Measurements from ENCODE around the gene HLA-DOB. TPM values are rescaled to one million over a fixed set of nuclear protein-coding genes. Genes with fewer than 3 reads are reported as not detected.

HLA-DOB gene
- polyA plus RNA-seq, 10 donors = 0.15 to 0.61 (median 0.25) TPM; not detected in 3

DNA sequence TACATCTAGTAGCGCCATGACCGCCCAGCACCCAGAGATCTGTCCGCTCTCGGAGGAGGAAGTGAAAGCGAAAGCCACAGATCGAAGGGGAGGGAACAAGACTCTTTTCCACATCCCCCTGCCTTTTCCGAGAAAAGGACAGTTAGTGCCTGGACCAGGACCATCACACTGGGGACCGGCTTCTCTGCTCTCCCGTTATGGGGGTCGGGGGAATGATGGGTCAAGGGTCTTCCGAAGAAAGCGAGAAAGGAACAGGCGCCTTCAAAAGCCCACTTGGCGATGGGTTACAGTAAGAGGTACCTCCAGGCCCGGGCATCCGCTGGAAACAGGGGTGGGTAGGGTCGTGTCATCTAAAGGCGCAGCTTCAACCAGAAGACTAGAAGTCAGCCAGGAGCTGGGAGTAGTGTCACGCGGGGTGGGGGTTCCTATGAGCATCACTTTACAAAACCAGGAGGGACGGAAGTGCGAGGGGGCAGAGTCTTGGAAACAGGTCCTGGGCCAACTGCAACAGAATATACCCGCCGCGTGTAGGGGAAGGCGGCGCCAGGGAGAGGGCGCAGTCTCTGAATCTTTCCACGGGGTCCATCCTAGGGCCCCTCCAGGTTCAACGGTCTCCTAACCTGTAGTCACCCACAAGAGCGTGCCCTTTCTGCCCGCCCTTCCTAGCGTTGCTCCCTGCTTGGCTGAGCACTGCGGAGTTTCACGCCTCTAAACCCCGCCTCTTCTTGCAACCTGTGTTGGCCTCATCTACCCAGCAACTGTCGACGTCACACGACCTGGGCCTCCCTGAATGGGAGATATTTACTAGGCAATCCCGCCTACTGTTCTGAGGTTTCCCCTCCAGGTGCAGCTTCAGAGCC, 27.4 kb upstream of the HLA-DOB start, which contains the start of gene PSMB8:
Gene PSMB8, minus strand, starts transcription at position 69 of the 860 bp plus-strand sequence. Its CDS starts 51 bp downstream, at position 18.
- DNase-seq = peak; percentile 93 to 97 (median 95)

DNA sequence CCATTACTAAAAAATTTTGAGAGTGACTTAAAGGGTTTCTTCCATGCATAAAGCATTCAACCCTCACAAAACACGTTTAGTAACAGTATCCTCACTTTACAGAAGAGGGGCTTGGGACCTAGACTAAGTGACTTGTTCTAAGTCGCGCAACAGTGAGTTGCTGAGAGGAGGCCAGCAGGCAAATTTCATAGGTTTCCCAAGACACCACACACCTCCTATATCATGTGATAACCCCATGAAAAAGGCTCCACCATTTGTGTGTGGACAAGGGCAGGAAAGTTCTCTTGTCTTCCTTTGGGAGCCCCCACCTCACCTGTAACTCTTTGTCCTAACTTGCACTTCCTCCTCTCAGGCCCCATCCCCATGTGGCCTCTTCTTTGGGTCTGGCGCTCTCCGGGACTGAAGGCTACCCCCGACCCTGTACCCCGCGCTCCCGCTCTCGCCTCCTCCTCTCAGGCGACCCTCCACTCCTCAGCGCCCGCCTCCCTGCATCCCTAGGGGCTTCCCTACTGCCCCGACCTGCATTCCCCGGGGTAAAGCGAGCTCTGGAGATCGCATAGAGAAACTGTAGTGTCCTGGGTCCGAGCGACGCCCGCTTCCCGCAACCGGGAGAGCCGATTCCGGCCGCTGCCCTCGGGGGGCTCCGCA, 26.7 kb upstream of the HLA-DOB start:
- DNase-seq = no peak

GRCh38 chr6:32842690-32843089, 25.9 kb upstream of the HLA-DOB start:
- no peak for DNase-seq

GRCh38 chr6:32842021-32842650, 25.3 kb upstream of the HLA-DOB start:
- no peak for DNase-seq

DNA sequence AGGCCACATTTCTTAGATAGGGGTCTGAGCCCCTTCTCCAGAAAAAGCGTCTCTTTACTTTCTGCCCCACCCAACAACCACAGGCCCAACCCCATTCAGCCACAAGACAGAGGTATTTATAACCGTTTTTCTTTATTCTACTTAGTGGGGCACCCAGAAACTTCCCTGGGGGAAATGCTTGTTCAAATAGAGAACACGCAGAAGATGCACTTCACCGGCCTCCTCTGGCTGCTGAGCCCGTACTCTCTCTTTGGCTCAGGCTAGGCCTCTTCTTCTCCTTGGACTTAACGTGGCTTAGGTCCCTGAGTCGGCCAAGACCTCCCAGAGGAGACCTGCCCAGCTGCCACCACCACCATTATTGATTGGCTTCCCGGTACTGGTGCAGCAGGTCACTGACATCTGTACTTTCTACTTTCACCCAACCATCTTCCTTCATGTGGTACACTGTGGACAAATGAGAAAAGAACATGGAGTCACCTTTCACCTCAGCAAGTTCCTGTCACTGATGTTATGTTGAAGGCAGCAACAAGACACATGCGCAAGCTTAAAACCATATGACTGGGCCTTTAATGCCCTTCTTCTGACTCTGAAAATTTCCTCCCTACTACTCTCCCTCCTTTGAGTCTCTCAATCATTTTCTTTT, 23.9 kb upstream of the HLA-DOB start:
- DNase-seq = no peak

- DNase-seq = no peak
These were observed 22.6 kb upstream of the HLA-DOB start for GRCh38 chr6:32839356-32839755.

GRCh38 chr6:32838114-32838958, 21.5 kb upstream of the HLA-DOB start, which contains the start of gene TAP2:
TSS of gene TAP2 (minus strand) at chr6:32838739. CDS start at chr6:32838233, 506 bp downstream.
- peak; percentile 92 to 99 (median 97) for DNase-seq

DNA sequence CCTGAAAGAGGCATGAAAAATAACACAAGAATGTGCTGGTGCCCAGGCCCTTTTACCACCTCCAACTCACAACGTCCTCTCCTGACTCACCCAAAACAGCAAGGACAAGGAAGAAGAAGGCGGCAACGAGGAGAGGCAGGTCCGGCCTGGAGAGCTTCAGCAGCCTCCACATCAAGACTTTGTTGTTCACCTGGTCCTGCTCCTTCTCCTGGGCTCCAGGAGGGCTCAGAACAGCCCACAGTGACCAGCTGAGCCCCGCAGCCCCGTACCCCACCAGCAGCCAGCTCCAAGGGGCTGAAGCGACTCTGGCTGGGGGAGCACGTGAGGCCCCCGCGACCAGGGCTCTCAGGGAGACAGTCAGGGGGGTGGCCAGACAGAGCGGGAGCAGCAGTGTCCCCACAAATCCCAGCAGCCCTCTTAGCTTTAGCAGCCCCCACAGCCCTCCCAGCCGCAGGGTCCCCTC, 20.9 kb upstream of the HLA-DOB start:
- DNase-seq = no peak

DNA sequence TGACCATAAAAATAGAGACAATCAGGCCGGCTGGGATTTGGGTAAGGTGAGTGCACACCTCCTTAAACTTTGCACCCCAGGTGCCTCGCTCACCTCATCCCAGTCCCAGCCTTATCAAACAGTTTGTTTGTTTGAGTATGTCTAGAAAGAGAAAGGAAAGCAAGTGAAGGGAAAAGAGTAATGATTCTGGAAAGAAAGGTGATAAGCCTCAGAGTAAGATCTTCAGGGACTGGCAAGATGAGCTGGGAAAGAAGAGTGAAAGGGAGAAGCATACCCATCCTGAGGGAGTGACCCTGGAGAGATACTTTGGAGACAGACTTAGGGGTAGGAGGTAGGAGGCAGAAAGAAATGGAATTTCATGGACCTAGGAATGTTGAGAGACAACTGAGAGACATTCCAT, 20.1 kb upstream of the HLA-DOB start:
- DNase-seq = no peak

DNA sequence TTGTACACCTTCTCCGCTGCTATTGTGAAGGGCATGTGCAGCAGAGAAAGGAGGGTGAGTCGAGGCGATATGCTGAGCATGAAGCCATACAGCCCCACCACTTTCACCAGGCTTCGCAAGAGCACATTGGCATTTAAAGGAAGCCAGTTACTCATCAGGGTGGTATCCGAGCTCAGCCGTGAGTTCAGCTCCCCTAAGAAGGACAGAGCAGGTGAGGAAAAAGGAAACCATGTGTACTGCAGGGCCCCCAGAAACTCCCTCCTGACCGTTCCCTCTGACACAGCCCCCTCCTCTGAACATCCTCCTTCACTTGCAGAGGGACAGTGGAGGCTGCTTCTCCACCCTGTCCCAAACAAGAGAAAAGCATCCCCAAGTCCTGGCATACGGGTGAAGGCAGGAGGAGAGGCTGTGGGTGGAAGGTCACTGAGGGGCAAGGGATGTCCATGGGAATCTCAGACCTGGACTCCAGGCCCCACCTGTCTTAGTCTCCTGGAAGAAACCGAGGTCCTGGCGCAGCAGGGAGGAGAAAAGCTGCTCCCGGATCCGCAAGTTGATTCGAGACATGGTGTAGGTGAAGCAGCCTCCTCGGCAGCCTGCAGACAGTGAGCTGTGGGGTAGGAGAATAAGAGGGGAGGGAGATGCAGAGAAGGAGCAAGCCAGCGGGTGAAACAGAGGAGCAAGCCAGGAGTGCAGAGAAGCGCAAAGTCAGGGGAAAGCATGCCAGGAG, 18.5 kb upstream of the HLA-DOB start:
- no peak for DNase-seq

GRCh38 chr6:32833664-32834063, 16.9 kb upstream of the HLA-DOB start:
- DNase-seq = no peak

GRCh38 chr6:32832535-32832934, 15.7 kb upstream of the HLA-DOB start:
- DNase-seq = no peak

DNA sequence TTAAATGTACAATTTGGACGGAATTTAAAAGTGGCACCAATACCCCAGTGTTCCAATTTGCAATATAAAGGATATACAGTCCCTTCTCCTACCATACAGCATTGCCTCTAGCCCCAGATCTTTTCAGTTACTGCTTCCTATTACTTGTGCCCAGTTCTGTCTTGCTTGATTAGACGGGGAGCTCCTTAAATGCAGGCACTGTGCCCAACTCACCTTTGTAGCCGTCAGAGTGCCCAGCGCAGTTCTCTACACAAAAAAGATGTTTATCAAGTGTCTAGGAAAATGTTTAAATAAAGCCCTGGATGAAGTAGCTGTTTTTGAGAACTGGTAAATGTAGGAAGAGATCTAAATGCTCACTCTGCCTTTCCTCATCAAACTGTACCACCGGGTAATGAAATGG, 14.1 kb upstream of the HLA-DOB start:
- no peak for DNase-seq

DNA sequence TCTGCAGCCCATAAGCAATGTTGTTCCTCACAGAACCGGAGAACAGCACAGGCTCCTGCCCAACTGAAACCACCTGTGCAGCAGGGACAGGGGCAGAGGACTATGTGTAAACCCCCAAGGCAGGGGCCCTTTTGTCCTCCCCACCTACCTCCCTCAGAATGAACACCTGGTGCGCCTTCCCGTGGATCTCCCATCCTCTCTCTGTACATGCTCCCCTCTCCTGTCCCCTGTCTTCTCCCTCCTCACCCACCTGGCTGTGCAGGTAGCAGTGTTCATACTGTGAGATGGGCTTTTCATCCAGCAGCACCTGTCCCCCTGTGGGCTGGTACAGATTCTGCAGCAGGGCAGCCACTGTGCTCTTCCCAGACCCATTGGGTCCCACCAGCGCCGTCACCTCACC, 13.2 kb upstream of the HLA-DOB start:
- DNase-seq = no peak

DNA sequence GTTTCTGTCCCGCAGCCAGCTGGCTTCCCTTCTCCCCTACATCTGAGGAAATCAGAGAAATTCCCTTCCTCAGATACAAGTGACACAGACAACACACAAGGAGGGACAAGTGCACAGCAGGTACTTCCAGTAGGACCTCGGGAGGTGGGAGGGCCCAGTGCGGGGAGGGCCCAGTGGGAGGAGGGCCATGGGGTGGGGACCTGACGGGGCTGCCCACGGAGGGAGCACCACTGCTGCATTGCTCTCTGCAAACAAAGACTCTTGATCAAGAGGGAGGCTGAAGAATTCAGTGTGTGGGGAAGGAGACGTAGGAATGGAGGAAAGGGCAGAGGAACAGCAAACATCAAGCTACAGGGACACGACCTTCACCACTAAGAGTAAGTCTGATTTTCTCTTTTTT, 12.7 kb upstream of the HLA-DOB start:
- DNase-seq = no peak

GRCh38 chr6:32827025-32827424, 10.2 kb upstream of the HLA-DOB start:
- DNase-seq = no peak

DNA sequence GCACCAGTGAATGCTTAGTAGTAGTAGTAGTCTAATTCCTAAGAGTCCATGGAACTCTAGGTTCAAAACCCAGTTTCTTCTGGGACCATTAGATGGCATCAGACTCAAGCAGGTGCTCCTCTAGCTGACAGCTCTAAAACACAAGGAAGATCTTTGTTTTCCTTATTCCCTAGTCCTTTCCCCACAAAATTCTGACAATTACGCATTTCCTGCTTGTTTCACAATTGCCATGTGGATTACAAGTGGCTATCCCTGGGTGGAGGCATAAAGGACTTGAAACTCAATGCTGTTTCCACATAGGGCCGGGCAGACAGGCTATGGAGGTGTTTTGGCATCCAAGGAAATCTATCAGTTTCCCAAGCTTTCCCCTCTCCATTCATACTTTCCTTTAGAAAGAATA, 9.2 kb upstream of the HLA-DOB start:
- peak in 1 of 3 donors; percentile 14 for DNase-seq

- peak in 1 of 3 donors; percentile 42 for DNase-seq
These were observed 2.9 kb upstream of the HLA-DOB start for GRCh38 chr6:32819729-32820128.

GRCh38 chr6:32818867-32819266, 2.1 kb upstream of the HLA-DOB start:
- DNase-seq = no peak

GRCh38 chr6:32815996-32816395, 806 bp downstream of the HLA-DOB start:
- no peak for DNase-seq
